Ovary (tissue), 3 donors: Measurements from ENCODE around the gene GPC6.

Experiments
- EP300 ChIP-seq: sonication (generic); formaldehyde crosslinking; IDR thresholded peaks from one replicate; pipeline ENCODE4 v1.6.1; 2017; ENCODE audit warnings: antibody characterized with exemption
- POLR2A ChIP-seq: fragments of 450-650 bp; IDR thresholded peaks from one replicate; pipeline ENCODE4 v1.6.1; 2017; ENCODE audit warnings: antibody characterized with exemption, mild to moderate bottlenecking, moderate library complexity
- TF ChIP-seq, protein P1 (sequence below), 3 donors: fragments of 450-650 bp in 2 of 3; fragments of 200-600 bp in 1 of 3; IDR thresholded peaks; one replicate each; pipeline versions ENCODE4 v1.5.1 to v1.8.0; 2016 to 2022; ENCODE audit warnings: antibody characterized with exemption in 3 of 3, mild to moderate bottlenecking in 1 of 3
- donor health status: DM: no; HTN: no; CAD: no.

DNA sequence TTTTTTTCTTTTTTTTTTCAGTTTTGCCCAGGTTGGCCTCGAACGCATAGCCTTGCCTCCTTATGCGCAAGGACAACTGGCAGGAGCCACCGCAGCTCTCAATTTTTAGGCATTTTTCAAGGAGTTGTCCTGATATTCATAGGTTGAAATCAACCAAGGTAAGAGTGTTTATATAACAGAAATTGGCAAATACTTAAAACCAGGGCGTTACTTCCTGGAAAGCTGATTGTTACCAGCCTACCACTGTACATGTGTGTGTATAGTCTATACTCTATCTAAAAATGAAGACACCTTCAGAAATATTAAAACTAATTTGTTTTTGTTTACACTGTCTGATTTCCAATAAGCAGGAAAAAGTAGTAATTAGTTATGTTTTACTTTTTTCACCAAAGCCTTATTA lies 39.2 kb downstream of the GPC6 start:
- TF ChIP-seq, protein P1, sequence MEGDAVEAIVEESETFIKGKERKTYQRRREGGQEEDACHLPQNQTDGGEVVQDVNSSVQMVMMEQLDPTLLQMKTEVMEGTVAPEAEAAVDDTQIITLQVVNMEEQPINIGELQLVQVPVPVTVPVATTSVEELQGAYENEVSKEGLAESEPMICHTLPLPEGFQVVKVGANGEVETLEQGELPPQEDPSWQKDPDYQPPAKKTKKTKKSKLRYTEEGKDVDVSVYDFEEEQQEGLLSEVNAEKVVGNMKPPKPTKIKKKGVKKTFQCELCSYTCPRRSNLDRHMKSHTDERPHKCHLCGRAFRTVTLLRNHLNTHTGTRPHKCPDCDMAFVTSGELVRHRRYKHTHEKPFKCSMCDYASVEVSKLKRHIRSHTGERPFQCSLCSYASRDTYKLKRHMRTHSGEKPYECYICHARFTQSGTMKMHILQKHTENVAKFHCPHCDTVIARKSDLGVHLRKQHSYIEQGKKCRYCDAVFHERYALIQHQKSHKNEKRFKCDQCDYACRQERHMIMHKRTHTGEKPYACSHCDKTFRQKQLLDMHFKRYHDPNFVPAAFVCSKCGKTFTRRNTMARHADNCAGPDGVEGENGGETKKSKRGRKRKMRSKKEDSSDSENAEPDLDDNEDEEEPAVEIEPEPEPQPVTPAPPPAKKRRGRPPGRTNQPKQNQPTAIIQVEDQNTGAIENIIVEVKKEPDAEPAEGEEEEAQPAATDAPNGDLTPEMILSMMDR (IDR thresholded peaks at IDR 0.05), result no peak
- TF ChIP-seq EP300 (no peak), POLR2A (no peak)
